ENCODE measurements around the gene RXRG.

RXRG gene

DNA sequence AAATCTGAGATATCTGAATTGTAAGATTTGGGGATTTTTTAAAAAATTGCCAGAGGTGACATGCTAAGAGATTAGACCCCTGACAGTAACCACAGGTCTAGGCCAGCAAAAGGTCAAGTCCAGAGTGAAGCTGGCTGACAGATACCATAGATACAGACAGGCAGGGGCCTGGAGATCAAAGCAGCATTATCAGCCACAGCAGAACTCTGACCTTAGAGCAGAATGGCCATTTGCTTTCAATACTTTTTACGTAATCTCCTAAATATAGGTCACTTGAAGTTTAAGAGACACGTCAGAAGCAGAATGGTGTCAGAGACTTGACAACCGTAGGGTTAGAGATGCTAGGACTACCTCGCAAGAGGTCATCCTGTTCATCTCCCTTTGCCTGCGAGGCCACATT is 40.8 kb upstream of the RXRG start:
- ATAC-seq (ENCODE audit: low read depth) (no peak), DNase-seq (ENCODE audit: low spot score) (no peak)
- H3K4me1 ChIP-seq (ENCODE audit: insufficient read depth, poor library complexity, severe bottlenecking) = no peaks in the 10 kb centered on the region
- no peak for TF ChIP-seq CTCF (IDR thresholded peaks at IDR 0.05; ENCODE audit: poor library complexity, severe bottlenecking)
- no peaks in the 10 kb centered on the region for H3K27me3 ChIP-seq (ENCODE audit: insufficient read depth, poor library complexity, severe bottlenecking)
- no peak overlapping the region for H3K4me3 ChIP-seq (ENCODE audit: severe bottlenecking)
- no peaks in the 10 kb centered on the region for H3K36me3 ChIP-seq (ENCODE audit: low read depth)
- no peaks in the 10 kb centered on the region for H3K9me3 ChIP-seq (ENCODE audit: severe bottlenecking)
- no peak overlapping the region for H3K27ac ChIP-seq (ENCODE audit: poor library complexity, severe bottlenecking)

GRCh38 chr1:165484532-165484931 is 39.6 kb upstream of the RXRG start:
- ATAC-seq (ENCODE audit: low read depth) = no peak
- Histone ChIP-seq H3K4me1 (ENCODE audit: insufficient read depth, poor library complexity, severe bottlenecking) (no peaks in the 10 kb centered on the region), H3K36me3 (ENCODE audit: low read depth) (no peaks in the 10 kb centered on the region), H3K27me3 (ENCODE audit: insufficient read depth, poor library complexity, severe bottlenecking) (no peaks in the 10 kb centered on the region), H3K4me3 (ENCODE audit: severe bottlenecking) (no peak overlapping the region), H3K27ac (ENCODE audit: poor library complexity, severe bottlenecking) (no peak overlapping the region), H3K9me3 (ENCODE audit: severe bottlenecking) (no peaks in the 10 kb centered on the region)
- no peak for TF ChIP-seq CTCF (IDR thresholded peaks at IDR 0.05; ENCODE audit: poor library complexity, severe bottlenecking)
- no peak for DNase-seq (ENCODE audit: low spot score)

DNA sequence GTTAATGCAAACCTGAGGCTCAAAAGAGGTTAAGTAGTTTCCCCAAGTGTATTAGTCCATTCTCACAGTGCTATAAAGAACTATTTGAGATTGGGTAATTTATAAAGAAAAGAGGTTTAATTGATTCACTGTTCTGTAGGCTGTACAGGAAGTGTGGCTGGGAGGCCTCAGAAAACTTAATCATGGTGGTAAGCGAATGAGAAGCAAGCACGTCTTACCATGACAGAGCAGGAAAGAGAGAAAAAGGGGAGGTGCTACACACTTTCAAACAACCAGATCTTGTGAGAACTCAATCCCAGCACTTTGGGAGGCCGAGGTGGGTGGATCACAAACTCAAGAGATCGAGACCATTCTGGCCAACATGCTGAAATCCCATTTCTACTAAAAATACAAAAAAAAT is 38.5 kb upstream of the RXRG start:
- no peaks in the 10 kb centered on the region for H3K4me1 ChIP-seq (ENCODE audit: insufficient read depth, poor library complexity, severe bottlenecking)
- no peak overlapping the region for H3K27ac ChIP-seq (ENCODE audit: poor library complexity, severe bottlenecking)
- no peaks in the 10 kb centered on the region for H3K9me3 ChIP-seq (ENCODE audit: severe bottlenecking)
- H3K36me3 ChIP-seq (ENCODE audit: low read depth) = no peaks in the 10 kb centered on the region
- no peak for TF ChIP-seq CTCF (IDR thresholded peaks at IDR 0.05; ENCODE audit: poor library complexity, severe bottlenecking)
- no peak for DNase-seq (ENCODE audit: low spot score)
- no peak overlapping the region for H3K4me3 ChIP-seq (ENCODE audit: severe bottlenecking)
- ATAC-seq (ENCODE audit: low read depth) = no peak
- H3K27me3 ChIP-seq (ENCODE audit: insufficient read depth, poor library complexity, severe bottlenecking) = no peaks in the 10 kb centered on the region

DNA sequence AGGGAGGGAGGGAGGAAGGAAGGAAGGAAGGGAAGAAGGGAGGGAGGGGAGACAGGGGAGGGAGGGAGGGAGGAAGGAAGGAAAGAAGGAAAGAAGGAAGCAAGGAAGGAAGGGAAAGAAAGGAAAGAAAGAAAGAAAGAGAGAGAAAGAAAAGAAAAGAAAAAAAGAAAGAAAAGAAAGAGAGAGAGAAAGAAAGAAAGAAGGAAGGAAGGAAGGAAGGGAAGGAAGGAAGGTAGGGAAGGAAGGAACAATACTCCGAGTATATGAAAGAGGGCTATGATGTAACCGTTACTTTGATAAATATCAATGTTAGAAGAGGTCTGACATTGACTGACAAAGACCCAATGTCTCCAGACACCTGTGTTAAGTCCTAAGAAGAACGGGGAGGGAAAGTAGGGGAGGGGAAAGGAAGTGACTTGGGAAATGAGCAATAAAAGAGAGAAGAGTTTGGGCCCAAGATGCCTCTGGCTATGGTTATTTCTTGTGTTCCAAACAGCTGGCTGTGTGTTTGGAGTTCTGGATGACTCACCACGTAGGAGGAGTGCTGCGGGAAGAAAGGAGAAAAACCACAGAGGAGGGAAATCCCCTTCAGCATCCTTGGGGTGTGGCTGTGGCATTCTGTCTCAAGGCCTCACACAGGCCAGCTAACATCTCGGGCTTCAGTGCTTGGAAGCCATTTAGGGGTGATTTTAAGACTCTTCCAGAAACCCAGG is 37.0 kb upstream of the RXRG start:
- H3K27ac ChIP-seq (ENCODE audit: poor library complexity, severe bottlenecking) = no peak overlapping the region
- no peaks in the 10 kb centered on the region for H3K27me3 ChIP-seq (ENCODE audit: insufficient read depth, poor library complexity, severe bottlenecking)
- ATAC-seq (ENCODE audit: low read depth) (peak; percentile 96), DNase-seq (ENCODE audit: low spot score) (no peak)
- no peak for TF ChIP-seq CTCF (IDR thresholded peaks at IDR 0.05; ENCODE audit: poor library complexity, severe bottlenecking)
- H3K9me3 ChIP-seq (ENCODE audit: severe bottlenecking) = no peaks in the 10 kb centered on the region
- no peaks in the 10 kb centered on the region for H3K36me3 ChIP-seq (ENCODE audit: low read depth)
- H3K4me1 ChIP-seq (ENCODE audit: insufficient read depth, poor library complexity, severe bottlenecking) = no peaks in the 10 kb centered on the region
- H3K4me3 ChIP-seq (ENCODE audit: severe bottlenecking) = no peak overlapping the region

GRCh38 chr1:165476776-165477175 is 31.9 kb upstream of the RXRG start:
- no peak for DNase-seq (ENCODE audit: low spot score)
- Histone ChIP-seq H3K27ac (ENCODE audit: poor library complexity, severe bottlenecking) (no peak overlapping the region), H3K9me3 (ENCODE audit: severe bottlenecking) (no peaks in the 10 kb centered on the region), H3K4me1 (ENCODE audit: insufficient read depth, poor library complexity, severe bottlenecking) (no peaks in the 10 kb centered on the region), H3K36me3 (ENCODE audit: low read depth) (no peaks in the 10 kb centered on the region), H3K4me3 (ENCODE audit: severe bottlenecking) (no peak overlapping the region), H3K27me3 (ENCODE audit: insufficient read depth, poor library complexity, severe bottlenecking) (no peaks in the 10 kb centered on the region)
- TF ChIP-seq CTCF (IDR thresholded peaks at IDR 0.05; ENCODE audit: poor library complexity, severe bottlenecking) = no peak
- ATAC-seq (ENCODE audit: low read depth) = no peak

Data from RWPE2 (cell line).